Esophagus (tissue), 2 donors: ENCODE data around the gene ZNF516. TPM values are rescaled to one million over a fixed set of nuclear protein-coding genes. Genes with fewer than 3 reads are reported as not detected.

Source experiments
- H3K27ac ChIP-seq, 2 donors: one replicate each; pipeline ENCODE4 v1.5.1; 2013; ENCODE audit warnings: low read depth in 2 of 2, mild to moderate bottlenecking in 2 of 2, inconsistent platforms in 1 of 2, low read length in 1 of 2, moderate library complexity in 1 of 2
- H3K27me3 ChIP-seq, 2 donors: one replicate each; pipeline ENCODE4 v1.6.1; 2013; ENCODE audit warnings: low read length in 2 of 2, control low read depth in 1 of 2, mild to moderate bottlenecking in 1 of 2; ENCODE audit not compliant: insufficient read depth in 2 of 2, control insufficient read depth in 1 of 2
- H3K36me3 ChIP-seq, 2 donors: one replicate each; pipeline ENCODE4 v1.6.1; 2013; ENCODE audit warnings: low read length in 1 of 2; ENCODE audit not compliant: control insufficient read depth in 2 of 2, insufficient read depth in 2 of 2
- H3K4me1 ChIP-seq, 2 donors: one replicate each; pipeline ENCODE4 v1.6.1; 2013; ENCODE audit warnings: low read length in 1 of 2; ENCODE audit not compliant: control insufficient read depth in 2 of 2, insufficient read depth in 2 of 2
- H3K4me3 ChIP-seq, 2 donors: one replicate each; pipeline ENCODE4 v1.5.1; 2013; ENCODE audit warnings: low read length in 2 of 2, mild to moderate bottlenecking in 2 of 2, low read depth in 1 of 2, moderate library complexity in 1 of 2
- H3K9me3 ChIP-seq, 2 donors: one replicate each; pipeline ENCODE4 v1.6.1; 2013; ENCODE audit warnings: mild to moderate bottlenecking in 2 of 2, low read depth in 1 of 2, low read length in 1 of 2, moderate library complexity in 1 of 2; ENCODE audit not compliant: control insufficient read depth in 2 of 2, insufficient read depth in 1 of 2
- WGBS, 2 donors: extraction: QIAGEN DNeasy Blood & Tissue Kit; methylation state at CpG; one replicate each; pipeline ENCODE4 v1.1.7; 2013; 5-methylcytosine and 5-hydroxymethylcytosine counted together
- polyA plus RNA-seq, 2 donors: library from polyadenylated mRNA; stranded (reverse); fragments of 200-250 nt; gene quantifications; one replicate each; pipeline ENCODE4 v1.2.3, GENCODE V29; 2013
- donor health status: healthy with polysubstance abuse.
- donor health status: Bipolar disorder and iron deficiency.

ZNF516 gene
- polyA plus RNA-seq, 2 donors, result 4.0 to 5.4 TPM

GRCh38 chr18:76390452-76391035 is 104.5 kb downstream of the ZNF516 start:
- H3K9me3 ChIP-seq, result no peaks in the 10 kb centered on the region
- 56 to 74% methylated on average over 17 of the region's 17 CpGs for WGBS, 2 donors
- no peaks in the 10 kb centered on the region for H3K36me3 ChIP-seq
- peak overlapping the region in 1 of 2 donors; percentile 36 for H3K27ac ChIP-seq
- no peak overlapping the region for H3K4me3 ChIP-seq
- peaks cover 13 to 32% of the 10 kb centered on the region in 2 donors for H3K4me1 ChIP-seq
- no peaks in the 10 kb centered on the region for H3K27me3 ChIP-seq

- H3K4me3 ChIP-seq, result no peak overlapping the region
- H3K36me3 ChIP-seq, result no peaks in the 10 kb centered on the region
- no peaks in the 10 kb centered on the region for H3K27me3 ChIP-seq
- H3K4me1 ChIP-seq, result peaks cover 13 to 27% of the 10 kb centered on the region in 2 donors
- 78 to 82% methylated on average over 11 of the region's 11 CpGs for WGBS, 2 donors
- no peaks in the 10 kb centered on the region for H3K9me3 ChIP-seq
- H3K27ac ChIP-seq, result peak overlapping the region in 1 of 2 donors; percentile 18
Measured at GRCh38 chr18:76389716-76390115, 105.3 kb downstream of the ZNF516 start.

- peak overlapping the region; percentile 8 to 35 for H3K27ac ChIP-seq
- H3K27me3 ChIP-seq, result no peaks in the 10 kb centered on the region
- WGBS, 2 donors, result 73 to 74% methylated on average over 9 of the region's 9 CpGs
- H3K36me3 ChIP-seq, result no peaks in the 10 kb centered on the region
- peaks cover 13 to 27% of the 10 kb centered on the region in 2 donors for H3K4me1 ChIP-seq
- H3K9me3 ChIP-seq, result no peaks in the 10 kb centered on the region
- no peak overlapping the region for H3K4me3 ChIP-seq
Measured at GRCh38 chr18:76388891-76389423, 106.1 kb downstream of the ZNF516 start.

- H3K4me3 ChIP-seq, result no peak overlapping the region
- no peaks in the 10 kb centered on the region for H3K27me3 ChIP-seq
- H3K4me1 ChIP-seq, result peaks cover 13 to 27% of the 10 kb centered on the region in 2 donors
- H3K27ac ChIP-seq, result peak overlapping the region; percentile 71 to 78
- WGBS, 2 donors, result 91 to 94% methylated on average over 7 of the region's 7 CpGs
- no peaks in the 10 kb centered on the region for H3K9me3 ChIP-seq
- H3K36me3 ChIP-seq, result no peaks in the 10 kb centered on the region
Measured at GRCh38 chr18:76388261-76388660, 106.8 kb downstream of the ZNF516 start.

GRCh38 chr18:76387608-76388007 is 107.4 kb downstream of the ZNF516 start:
- H3K36me3 ChIP-seq, result no peaks in the 10 kb centered on the region
- H3K4me3 ChIP-seq, result no peak overlapping the region
- H3K4me1 ChIP-seq, result peaks cover 13 to 27% of the 10 kb centered on the region in 2 donors
- H3K27ac ChIP-seq, result peak overlapping the region; percentile 71 to 78
- H3K9me3 ChIP-seq, result no peaks in the 10 kb centered on the region
- 78 to 79% methylated on average over 7 to 8 of the region's 8 CpGs for WGBS, 2 donors
- H3K27me3 ChIP-seq, result no peaks in the 10 kb centered on the region

GRCh38 chr18:76386886-76387285 is 108.2 kb downstream of the ZNF516 start:
- WGBS, 2 donors, result 66 to 74% methylated on average over 13 of the region's 13 CpGs
- H3K9me3 ChIP-seq, result no peaks in the 10 kb centered on the region
- H3K27me3 ChIP-seq, result no peaks in the 10 kb centered on the region
- H3K4me1 ChIP-seq, result peaks cover 12 to 27% of the 10 kb centered on the region in 2 donors
- H3K4me3 ChIP-seq, result no peak overlapping the region
- H3K36me3 ChIP-seq, result no peaks in the 10 kb centered on the region
- H3K27ac ChIP-seq, result peak overlapping the region; percentile 69 to 87

- peaks cover 9 to 24% of the 10 kb centered on the region in 2 donors for H3K4me1 ChIP-seq
- 79 to 89% methylated on average over 7 of the region's 7 CpGs for WGBS, 2 donors
- H3K4me3 ChIP-seq, result no peak overlapping the region
Measured at GRCh38 chr18:76386071-76386470, 109.0 kb downstream of the ZNF516 start.

GRCh38 chr18:76385681-76385975 is 109.4 kb downstream of the ZNF516 start:
- WGBS, 2 donors, result 90 to 92% methylated on average over 10 of the region's 10 CpGs
- no peak overlapping the region for H3K27ac ChIP-seq
- H3K4me3 ChIP-seq, result no peak overlapping the region
- H3K9me3 ChIP-seq, result no peaks in the 10 kb centered on the region
- no peaks in the 10 kb centered on the region for H3K27me3 ChIP-seq
- H3K36me3 ChIP-seq, result no peaks in the 10 kb centered on the region
- peaks cover 9 to 21% of the 10 kb centered on the region in 2 donors for H3K4me1 ChIP-seq

More at GRCh38 chr18:76386071-76386470, 109.0 kb downstream of the ZNF516 start:
- no peak overlapping the region for H3K27ac ChIP-seq
- no peaks in the 10 kb centered on the region for H3K9me3 ChIP-seq
- H3K27me3 ChIP-seq, result no peaks in the 10 kb centered on the region
- H3K36me3 ChIP-seq, result no peaks in the 10 kb centered on the region

- no peaks in the 10 kb centered on the region for H3K36me3 ChIP-seq
Measured at GRCh38 chr18:76384861-76385680, 110.0 kb downstream of the ZNF516 start.

More at GRCh38 chr18:76384861-76385680, 110.0 kb downstream of the ZNF516 start:
- Histone ChIP-seq H3K27me3 (no peaks in the 10 kb centered on the region), H3K4me1 (peaks cover 9 to 16% of the 10 kb centered on the region in 2 donors), H3K27ac (no peak overlapping the region), H3K4me3 (no peak overlapping the region), H3K9me3 (no peaks in the 10 kb centered on the region)
- WGBS, 2 donors, result 89 to 92% methylated on average over 34 to 35 of the region's 35 CpGs
